Measurements from ENCODE around the gene ADGRG7. TPM values are rescaled to one million over a fixed set of nuclear protein-coding genes. Genes with fewer than 3 reads are reported as not detected.

The ADGRG7 gene
- total and polyA plus RNA-seq, 2 of the 13 experiments (the other 11 are each of a cell fraction or from before 2014, with no cell fraction given): not detected

- TF ChIP-seq ATF5 (CRISPR knock-in tag; IDR thresholded peaks at IDR 0.05; ENCODE audit: low read depth) (no peak), ZBTB26 (CRISPR knock-in tag; IDR thresholded peaks at IDR 0.05; ENCODE audit: borderline replicate concordance) (no peak), CHD4 (IDR thresholded peaks at IDR 0.05; ENCODE audit: borderline replicate concordance, low read length) (no peak), KLF11 (CRISPR knock-in tag; IDR thresholded peaks at IDR 0.05) (no peak), EED (CRISPR knock-in tag; IDR thresholded peaks at IDR 0.05) (no peak), ZNF44 (CRISPR knock-in tag; IDR thresholded peaks at IDR 0.05) (no peak), MXI1 (IDR thresholded peaks at IDR 0.05; ENCODE audit: borderline replicate concordance, low read depth, low read length) (no peak), ZNF891 (CRISPR knock-in tag; IDR thresholded peaks at IDR 0.05) (no peak), HBP1 (CRISPR knock-in tag; IDR thresholded peaks at IDR 0.05; ENCODE audit: low read depth) (no peak), NR2F6 (IDR thresholded peaks at IDR 0.05) (peak; percentile 31; the same call in 1 of the 2 replicates), NR2F6 (CRISPR knock-in tag; IDR thresholded peaks at IDR 0.05) (no peak), ZNF563 (CRISPR knock-in tag; IDR thresholded peaks at IDR 0.05) (no peak), RFXAP (CRISPR knock-in tag; IDR thresholded peaks at IDR 0.05; ENCODE audit: borderline replicate concordance) (no peak), CAMTA2 (CRISPR knock-in tag; IDR thresholded peaks at IDR 0.05; ENCODE audit: borderline replicate concordance) (no peak), CREM (IDR thresholded peaks at IDR 0.05) (no peak), CREM (CRISPR knock-in tag; IDR thresholded peaks at IDR 0.05) (no peak), ZKSCAN5 (CRISPR knock-in tag; IDR thresholded peaks at IDR 0.05) (no peak), ZMYM4 (CRISPR knock-in tag; IDR thresholded peaks at IDR 0.05) (peak; percentile 47), MIER3 (CRISPR knock-in tag; IDR thresholded peaks at IDR 0.05; ENCODE audit: borderline replicate concordance) (no peak), TFE3 (CRISPR knock-in tag; IDR thresholded peaks at IDR 0.05) (no peak), ZNF572 (CRISPR knock-in tag; IDR thresholded peaks at IDR 0.05) (no peak), ZFP82 (CRISPR knock-in tag; IDR thresholded peaks at IDR 0.05; ENCODE audit: borderline replicate concordance) (no peak), NR2F2 (IDR thresholded peaks at IDR 0.05; ENCODE audit: borderline replicate concordance, low read depth) (0 out of 2 replicates have a peak, but pooled peaks have one; percentile 41)
Observed at GRCh38 chr3:100640633-100641032, 31.2 kb downstream of the ADGRG7 start (continued).
